ENCODE measurements around the gene ITPK1.

The ITPK1 gene

DNA sequence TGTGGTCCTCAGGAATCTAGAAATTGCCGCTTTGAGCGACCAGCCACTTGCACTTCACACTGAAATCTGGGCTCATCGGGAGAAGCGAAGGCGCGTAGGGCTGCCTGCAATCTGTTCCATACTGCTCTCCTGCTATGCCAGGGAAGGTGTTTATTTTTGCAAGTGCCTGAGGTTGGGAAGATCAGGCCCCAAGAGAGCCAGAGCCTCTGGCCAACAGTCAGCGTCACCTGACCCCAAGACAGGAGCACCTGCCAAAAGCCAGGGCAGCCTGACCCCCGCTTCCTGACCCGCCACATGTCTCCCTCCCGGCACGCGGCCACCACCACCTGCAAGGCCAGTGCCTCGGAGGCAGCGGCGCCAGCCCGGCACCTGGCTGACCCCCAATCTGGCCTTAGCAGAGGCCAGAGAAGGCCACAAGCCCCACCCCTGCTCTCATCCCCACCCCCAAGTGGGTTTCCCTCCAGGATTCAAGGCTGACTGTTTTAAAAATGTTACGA, 98.4 kb downstream of the ITPK1 start:
- no peak for TF ChIP-seq REST (IDR thresholded peaks at IDR 0.05; ENCODE audit: insufficient read depth in 1 of 2, low read depth in 2 of 2, low read length in 2 of 2)
- TF ChIP-seq SIN3A (IDR thresholded peaks at IDR 0.05; ENCODE audit: borderline replicate concordance, insufficient read depth, low read length): no peak
- TF ChIP-seq TAF1 (IDR thresholded peaks at IDR 0.05; ENCODE audit: borderline replicate concordance, insufficient read depth, low read length): no peak
- no peak for TF ChIP-seq POLR2AphosphoS5 (IDR thresholded peaks at IDR 0.05; ENCODE audit: low read depth, low read length)
- TF ChIP-seq FOXP2 (optimal IDR thresholded peaks at IDR 0.05; ENCODE audit: borderline replicate concordance, extremely low read depth, extremely low read length, insufficient read depth): no peak

- TF ChIP-seq POLR2AphosphoS5 (IDR thresholded peaks at IDR 0.05; ENCODE audit: low read depth, low read length) (no peak), REST (IDR thresholded peaks at IDR 0.05; ENCODE audit: insufficient read depth in 1 of 2, low read depth in 2 of 2, low read length in 2 of 2) (no peak), TAF1 (IDR thresholded peaks at IDR 0.05; ENCODE audit: borderline replicate concordance, insufficient read depth, low read length) (no peak), SIN3A (IDR thresholded peaks at IDR 0.05; ENCODE audit: borderline replicate concordance, insufficient read depth, low read length) (no peak), FOXP2 (optimal IDR thresholded peaks at IDR 0.05; ENCODE audit: borderline replicate concordance, extremely low read depth, extremely low read length, insufficient read depth) (no peak)
Observed at GRCh38 chr14:93016275-93016845, 99.4 kb downstream of the ITPK1 start.

DNA sequence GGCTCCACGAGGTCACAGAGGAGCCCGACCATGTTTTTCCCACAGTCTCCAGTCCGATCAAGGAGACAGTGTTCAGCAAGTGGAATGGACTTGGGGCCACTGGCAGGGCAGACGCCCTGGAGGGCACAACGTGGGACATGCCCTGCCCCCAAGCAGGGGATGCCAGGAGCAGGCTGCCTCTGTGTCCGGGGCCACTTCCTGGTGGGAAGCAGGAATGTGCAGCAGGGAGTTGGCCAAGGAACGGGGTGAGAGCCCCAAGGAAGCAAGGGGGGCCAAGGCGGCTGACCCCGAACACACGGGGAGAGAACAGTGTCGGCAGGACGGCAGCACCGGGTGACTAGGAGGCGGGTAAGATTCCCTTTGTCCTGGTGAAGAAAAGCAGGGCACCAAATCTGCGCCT, 100.2 kb downstream of the ITPK1 start:
- no peak for TF ChIP-seq FOXP2 (optimal IDR thresholded peaks at IDR 0.05; ENCODE audit: borderline replicate concordance, extremely low read depth, extremely low read length, insufficient read depth)
- no peak for TF ChIP-seq TAF1 (IDR thresholded peaks at IDR 0.05; ENCODE audit: borderline replicate concordance, insufficient read depth, low read length)
- TF ChIP-seq REST (IDR thresholded peaks at IDR 0.05; ENCODE audit: insufficient read depth in 1 of 2, low read depth in 2 of 2, low read length in 2 of 2): no peak

DNA sequence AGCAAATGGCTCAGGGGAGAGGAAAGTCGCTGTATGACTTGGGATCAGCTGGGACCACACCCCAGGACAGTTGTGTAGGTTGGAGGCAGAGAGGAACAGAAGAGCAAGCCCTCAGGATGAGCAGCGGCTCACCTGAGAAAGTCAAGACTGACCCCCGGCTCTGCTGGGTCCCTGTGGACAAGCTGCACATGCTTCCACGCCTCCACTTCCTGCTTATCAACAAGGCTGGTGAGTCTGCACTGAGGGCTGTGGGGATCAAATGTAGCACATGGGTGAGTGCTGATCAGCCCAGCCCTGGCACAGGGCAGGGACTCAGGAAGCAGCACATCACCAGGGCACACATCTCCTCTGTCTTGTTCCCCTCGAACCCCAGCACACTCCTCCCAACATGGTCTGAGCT, 100.7 kb downstream of the ITPK1 start:
- no peak for TF ChIP-seq FOXP2 (optimal IDR thresholded peaks at IDR 0.05; ENCODE audit: borderline replicate concordance, extremely low read depth, extremely low read length, insufficient read depth)
- no peak for TF ChIP-seq REST (IDR thresholded peaks at IDR 0.05; ENCODE audit: insufficient read depth in 1 of 2, low read depth in 2 of 2, low read length in 2 of 2)
- no peak for TF ChIP-seq SIN3A (IDR thresholded peaks at IDR 0.05; ENCODE audit: borderline replicate concordance, insufficient read depth, low read length)
- no peak for TF ChIP-seq POLR2AphosphoS5 (IDR thresholded peaks at IDR 0.05; ENCODE audit: low read depth, low read length)
- TF ChIP-seq TAF1 (IDR thresholded peaks at IDR 0.05; ENCODE audit: borderline replicate concordance, insufficient read depth, low read length): no peak

Data from PFSK-1 (cell line).